GM12878 (cell line): ENCODE results near the gene RIPK3. TPM values are rescaled to one million over a fixed set of nuclear protein-coding genes. Genes with fewer than 3 reads are reported as not detected.

Experiments
- ATAC-seq: fragments of 200-7000 bp; cut with Tn5 transposase; 3 replicates; pipeline ENCODE4 v1.9.1; 2020; ENCODE audit warnings: mild to moderate bottlenecking, moderate library complexity
- BruUV-seq: library from RNA; stranded (reverse); fragments of 400-500 nt; replicated peaks from 2 replicates; lab custom pipeline; 2021; lab: Mats Ljungman, UMichigan
- CTCF ChIA-PET: fragments of 300-600 bp; sonication (Branson Sonifier 250); formaldehyde crosslinking; extraction: SDS; loops from one replicate; lab custom pipeline; 2021; ENCODE audit warnings: inconsistent platforms; lab: Yijun Ruan, JAX
- POLR2A ChIA-PET: fragments of 350-600 bp; formaldehyde crosslinking; extraction: SDS; loops from one replicate; lab custom pipeline; 2021; ENCODE audit warnings: inconsistent platforms; lab: Charles Lee
- RAD21 ChIA-PET: fragments of 300-600 bp; sonication (Branson Sonifier 250); formaldehyde crosslinking; loops from one replicate; lab custom pipeline; 2023; ENCODE audit warnings: antibody characterized with exemption; ENCODE audit not compliant: unreplicated experiment; lab: Charles Lee
- SMC1A ChIA-PET: fragments of 300-600 bp; sonication (Branson Sonifier 250); formaldehyde crosslinking; loops from one replicate; lab custom pipeline; 2023; ENCODE audit not compliant: unreplicated experiment, uncharacterized antibody; lab: Charles Lee
- DNase-seq: peaks from one replicate; pipeline ENCODE4 v3.0.0-alpha.2; 2011; ENCODE audit warnings: low read depth, low spot score
- FAIRE-seq: peaks from 3 replicates; lab custom pipeline; 2011; peaks lifted over from hg19 to GRCh38; lab: Jason Lieb, UNC
- H2AFZ ChIP-seq: 2 replicates; pipeline ENCODE4 v1.6.0; 2011; ENCODE audit warnings: low read depth, low read length, control low read depth; ENCODE audit not compliant: control insufficient read depth
- H3K27ac ChIP-seq: 2 replicates; pipeline ENCODE4 v1.5.1; 2011; ENCODE audit warnings: control low read depth; ENCODE audit not compliant: control insufficient read depth, insufficient read depth
- H3K27me3 ChIP-seq, 2 experiments: replicated peaks in 1 of 2; 2 replicates each; pipeline versions ENCODE4 v1.6.0 to v1.6.1; 2011; ENCODE audit warnings: low read length in 1 of 2; ENCODE audit not compliant: control insufficient read depth in 2 of 2, insufficient read depth in 2 of 2
- H3K36me3 ChIP-seq, 2 experiments: 2 replicates each; pipeline ENCODE4 v1.5.1; 2011; ENCODE audit warnings: low read length in 1 of 2; ENCODE audit not compliant: control insufficient read depth in 2 of 2, insufficient read depth in 2 of 2
- H3K4me1 ChIP-seq: 2 replicates; pipeline ENCODE4 v1.6.1; 2011; ENCODE audit warnings: mild to moderate bottlenecking, low read length, moderate library complexity, mixed read lengths; ENCODE audit not compliant: control insufficient read depth, insufficient read depth
- H3K4me2 ChIP-seq: 2 replicates; pipeline ENCODE4 v1.6.0; 2011; ENCODE audit warnings: control low read depth; ENCODE audit not compliant: control insufficient read depth, insufficient read depth
- H3K4me3 ChIP-seq: fragments of 200-600 bp; sonication (generic); 2 replicates; pipeline ENCODE4 v1.5.1; 2016
- H3K79me2 ChIP-seq: 2 replicates; pipeline ENCODE4 v1.6.0; 2011; ENCODE audit warnings: low read length; ENCODE audit not compliant: control insufficient read depth, insufficient read depth
- H3K9ac ChIP-seq: 2 replicates; pipeline ENCODE4 v1.8.0; 2011; ENCODE audit warnings: low read length, control low read depth, mixed read lengths; ENCODE audit not compliant: control insufficient read depth, insufficient read depth
- H3K9me3 ChIP-seq: replicated peaks from 3 replicates; pipeline ENCODE4 v1.5.1; 2011; ENCODE audit warnings: mild to moderate bottlenecking, low read length; ENCODE audit not compliant: control insufficient read depth, insufficient read depth
- H4K20me1 ChIP-seq: 2 replicates; pipeline ENCODE4 v1.6.0; 2011; ENCODE audit not compliant: control insufficient read depth, insufficient read depth
- BHLHE40 ChIP-seq, 2 experiments: fragments of 450-650 bp in 1 of 2; IDR thresholded peaks; 2 replicates each; pipeline ENCODE4 v1.6.1; 2011 to 2017; ENCODE audit warnings: low read depth in 2 of 2, borderline replicate concordance in 1 of 2, improper control_type of control experiment in 1 of 2, low read length in 1 of 2, mild to moderate bottlenecking in 1 of 2
- CUX1 ChIP-seq: IDR thresholded peaks from 2 replicates; pipeline ENCODE4 v1.6.1; 2012; ENCODE audit warnings: improper control_type of control experiment, low read depth, low read length; ENCODE audit not compliant: insufficient replicate concordance
- EED ChIP-seq: sonication (generic); IDR thresholded peaks from 2 replicates; pipeline ENCODE4 v1.6.1; 2016; ENCODE audit warnings: antibody characterized with exemption, low read depth
- MLLT1 ChIP-seq: fragments of 450-650 bp; IDR thresholded peaks from 2 replicates; pipeline ENCODE4 v1.6.1; 2016; ENCODE audit warnings: mild to moderate bottlenecking
- POLR2A ChIP-seq: IDR thresholded peaks from 2 replicates; pipeline ENCODE4 v1.6.1; 2011; ENCODE audit warnings: low read depth, mild to moderate bottlenecking, low read length
- RB1 ChIP-seq: fragments of 450-650 bp; formaldehyde crosslinking; IDR thresholded peaks from 2 replicates; pipeline ENCODE4 v1.6.1; 2017; ENCODE audit warnings: mild to moderate bottlenecking, borderline replicate concordance
- WGBS: methylation state at CpG from one replicate; pipeline ENCODE4 v1.1.6; 2016; ENCODE audit warnings: low lambda C conversion rate; ENCODE audit not compliant: insufficient replicate concordance, insufficient coverage; ENCODE audit errors: missing lambda C conversion rate; 5-methylcytosine and 5-hydroxymethylcytosine counted together
- in situ Hi-C: fragments of 300-500 bp; cut with MboI; formaldehyde crosslinking; loops from 9 replicates; pipeline ENCODE4 v1.14.3; 2018; ENCODE audit warnings: mixed read lengths
- intact Hi-C: fragments of 100-400 bp; cut with micrococcal nuclease; formaldehyde crosslinking; loops from one replicate; pipeline ENCODE4 v1.14.2; 2022; ENCODE audit not compliant: unreplicated experiment
- polyA plus RNA-seq, 11 experiments: library from polyadenylated mRNA; depleted of rRNA in 4 of 11; unstranded in 6 of 11; stranded (reverse) in 5 of 11; fragments of >200 nt; fragmentation: Nextera tagmentation in 4 of 11; fragmentation: Illumina TruSeq in 1 of 11; extraction: Ambion mirVana in 4 of 11; extraction: Trizol in 1 of 11; gene quantifications; 1 replicate in 1 of 11; 2 replicates in 10 of 11; pipeline versions ENCODE4 v1.2.1 to v1.2.3, GENCODE V29; 2011 to 2016; ENCODE audit warnings: inconsistent platforms in 2 of 11, missing spikeins in 2 of 11, low read depth in 1 of 11
- total RNA-seq, 4 experiments: library from RNA; depleted of rRNA in 3 of 4; stranded (reverse); fragments of >200 nt in 3 of 4; fragmentation: Illumina TruSeq in 1 of 4; extraction: Trizol in 1 of 4; gene quantifications; 2 replicates each; pipeline versions ENCODE4 v1.2.1 to v1.2.3, GENCODE V29; 2013 to 2021

The RIPK3 gene
- total and polyA plus RNA-seq, 10 of the 15 experiments (the other 5 are each of a cell fraction or from before 2014, with no cell fraction given), result 2.0 to 13.6 (median 8.1) TPM

GRCh38 chr14:24309538-24310264, 30.1 kb downstream of the RIPK3 start, which contains the start of gene LTB4R2:
Gene LTB4R2 (plus strand): TSS chr14:24310140. CDS start chr14:24310665, 525 bp downstream.
- no peaks in the 10 kb centered on the region for H3K79me2 ChIP-seq
- intact Hi-C loops, result no loop called here
- H3K9ac ChIP-seq, result no peak within 1 kb of the TSS; the same call in 1 of the 2 replicates
- peak within 1 kb of the TSS; percentile 76 for H3K4me2 ChIP-seq
- 76% methylated on average over 5 of the region's 5 CpGs for WGBS
- FAIRE-seq (no peak), ATAC-seq (no peak), DNase-seq (no peak)
- ChIA-PET POLR2A (interaction anchor here (0.6 to 1.4 kb wide), 4 partner anchors 30 to 121 kb away, joined by 3 to 4 read pairs (median 3); partner anchors contain the start of genes CHMP4A and RIPK3), CTCF (interaction anchor here (0.6 to 7.9 kb wide), 14 partner anchors 9 to 217 kb away, joined by 3 to 149 read pairs (median 6); partner anchors contain the start of genes ADCY4, CHMP4A, DCAF11 and DHRS1), RAD21 (interaction anchor here (0.8 to 4.0 kb wide), 7 partner anchors 13 to 163 kb away, joined by 3 to 27 read pairs (median 9); partner anchors contain the start of genes PSME2 and TINF2), SMC1A (interaction anchor here (0.9 to 4.9 kb wide), 10 partner anchors 12 to 252 kb away, joined by 3 to 33 read pairs (median 3); partner anchors contain the start of gene TINF2)
- H2AFZ ChIP-seq, result peak within 1 kb of the TSS; percentile 48
- peaks cover 37% of the 10 kb centered on the region for H3K4me1 ChIP-seq
- H4K20me1 ChIP-seq, result no peaks in the 10 kb centered on the region
- no TSS peak for BruUV-seq
- 0 out of 2 replicates have a peak within 1 kb of the TSS, but pooled peaks have one; percentile 45 for H3K27ac ChIP-seq
- no peaks in the 10 kb centered on the region for H3K27me3 ChIP-seq
- peak within 1 kb of the TSS; percentile 47; the same call in 1 of the 2 replicates for H3K4me3 ChIP-seq
- in situ Hi-C loops, result no loop called here
- no peaks in the 10 kb centered on the region for H3K9me3 ChIP-seq
- TF ChIP-seq CUX1 (no peak), RB1 (no peak), BHLHE40 (IDR thresholded peaks at IDR 0.05; ENCODE audit: borderline replicate concordance in 1 of 2, low read depth in 2 of 2, low read length in 1 of 2) (no peak), POLR2A (0 out of 2 replicates have a peak, but pooled peaks have one; percentile 13), MLLT1 (no peak), EED (no peak)
- H3K36me3 ChIP-seq, result peaks cover 6 to 12% of the 10 kb centered on the region in 2 experiments; a peak in 3 of 4 replicates
